CD8-positive, alpha-beta memory T cell (primary cell): ENCODE data around the gene SHISA6. TPM values are rescaled to one million over a fixed set of nuclear protein-coding genes. Genes with fewer than 3 reads are reported as not detected.

Source experiments
- CTCF ChIA-PET: fragments of 350-600 bp; sonication (Branson Sonifier 250); formaldehyde crosslinking; loops from one replicate; lab custom pipeline; 2021; ENCODE audit warnings: antibody characterized with exemption; lab: Charles Lee
- POLR2A ChIA-PET: fragments of 350-600 bp; sonication (Branson Sonifier 250); formaldehyde crosslinking; loops from one replicate; lab custom pipeline; 2021; ENCODE audit warnings: antibody characterized with exemption; lab: Charles Lee
- DNase-seq, 5 donors: peaks; one replicate each; pipeline versions ENCODE4 v3.0.0 to v3.0.0-alpha.2; 2020 to 2022; ENCODE audit warnings: mixed read lengths in 1 of 5
- H3K27ac ChIP-seq: one replicate; pipeline ENCODE4 v1.7.0; 2013; ENCODE audit warnings: low read depth, mild to moderate bottlenecking, low read length, moderate library complexity
- H3K27me3 ChIP-seq: 2 replicates; pipeline ENCODE4 v1.7.0; 2013; ENCODE audit warnings: low read length, mild to moderate bottlenecking; ENCODE audit not compliant: insufficient read depth, poor library complexity, severe bottlenecking
- H3K36me3 ChIP-seq: 2 replicates; pipeline ENCODE4 v1.7.0; 2013; ENCODE audit warnings: mild to moderate bottlenecking, low read length, moderate library complexity; ENCODE audit not compliant: insufficient read depth
- H3K4me1 ChIP-seq: 2 replicates; pipeline ENCODE4 v1.7.0; 2013; ENCODE audit warnings: mild to moderate bottlenecking, low read length, moderate library complexity; ENCODE audit not compliant: insufficient read depth
- H3K4me3 ChIP-seq: 2 replicates; pipeline ENCODE4 v1.7.0; 2013; ENCODE audit warnings: mild to moderate bottlenecking, low read length
- H3K9me3 ChIP-seq: 2 replicates; pipeline ENCODE4 v1.7.0; 2013; ENCODE audit warnings: mild to moderate bottlenecking, low read length
- H3K27ac Mint-ChIP-seq, 8 donors: one replicate each; pipeline ENCODE4 v1.8.0; 2020 to 2021; ENCODE audit warnings: mixed read lengths in 8 of 8, mild to moderate bottlenecking in 6 of 8, inconsistent platforms in 3 of 8, moderate library complexity in 3 of 8
- H3K27me3 Mint-ChIP-seq, 2 donors: one replicate each; pipeline ENCODE4 v1.8.0; 2020 to 2021; ENCODE audit warnings: mixed read lengths in 2 of 2, mild to moderate bottlenecking in 1 of 2, moderate library complexity in 1 of 2
- H3K36me3 Mint-ChIP-seq, 3 donors: one replicate each; pipeline ENCODE4 v1.8.0; 2020 to 2021; ENCODE audit warnings: mixed read lengths in 3 of 3, inconsistent platforms in 1 of 3, mild to moderate bottlenecking in 1 of 3
- H3K4me1 Mint-ChIP-seq, 3 donors: one replicate each; pipeline ENCODE4 v1.8.0; 2020 to 2021; ENCODE audit warnings: mixed read lengths in 3 of 3, inconsistent platforms in 1 of 3, mild to moderate bottlenecking in 1 of 3
- H3K4me3 Mint-ChIP-seq, 7 donors: one replicate each; pipeline ENCODE4 v1.8.0; 2020 to 2021; ENCODE audit warnings: mixed read lengths in 7 of 7, mild to moderate bottlenecking in 6 of 7, moderate library complexity in 4 of 7, inconsistent platforms in 2 of 7
- H3K9me3 Mint-ChIP-seq, 5 donors: one replicate each; pipeline ENCODE4 v1.8.0; 2020 to 2022; ENCODE audit warnings: mixed read lengths in 5 of 5, mild to moderate bottlenecking in 3 of 5, moderate library complexity in 2 of 5, inconsistent platforms in 1 of 5
- polyA plus RNA-seq: library from polyadenylated mRNA; unstranded; fragments of 300-500 nt; fragmentation: Illumina TruSeq; gene quantifications from one replicate; pipeline ENCODE4 v1.2.3, GENCODE V29; 2021
- total RNA-seq, 2 experiments: library from RNA; stranded (reverse); gene quantifications; one replicate each; pipeline ENCODE4 v1.2.3, GENCODE V29; 2021

Gene SHISA6
- total and polyA plus RNA-seq, 3 experiments from 2014 or later, result not detected

GRCh38 chr17:11245791-11246190 is 4.8 kb downstream of the SHISA6 start:
- DNase-seq, result no peak
- no peak overlapping the region for H3K27ac Mint-ChIP-seq
- Histone ChIP-seq H3K36me3 (no peaks in the 10 kb centered on the region), H3K4me3 (no peak overlapping the region), H3K4me1 (no peaks in the 10 kb centered on the region), H3K9me3 (no peaks in the 10 kb centered on the region), H3K27me3 (no peaks in the 10 kb centered on the region), H3K27ac (no peak overlapping the region)
- no peak overlapping the region for H3K4me3 Mint-ChIP-seq
- no peaks in the 10 kb centered on the region for H3K36me3 Mint-ChIP-seq
- no peaks in the 10 kb centered on the region for H3K4me1 Mint-ChIP-seq
- ChIA-PET CTCF (no interaction called here), POLR2A (no interaction called here)
- H3K27me3 Mint-ChIP-seq, result peaks cover 23 to 24% of the 10 kb centered on the region in 2 donors
- peaks cover 0 to 11% (median 0%) of the 10 kb centered on the region in 5 donors for H3K9me3 Mint-ChIP-seq

DNA sequence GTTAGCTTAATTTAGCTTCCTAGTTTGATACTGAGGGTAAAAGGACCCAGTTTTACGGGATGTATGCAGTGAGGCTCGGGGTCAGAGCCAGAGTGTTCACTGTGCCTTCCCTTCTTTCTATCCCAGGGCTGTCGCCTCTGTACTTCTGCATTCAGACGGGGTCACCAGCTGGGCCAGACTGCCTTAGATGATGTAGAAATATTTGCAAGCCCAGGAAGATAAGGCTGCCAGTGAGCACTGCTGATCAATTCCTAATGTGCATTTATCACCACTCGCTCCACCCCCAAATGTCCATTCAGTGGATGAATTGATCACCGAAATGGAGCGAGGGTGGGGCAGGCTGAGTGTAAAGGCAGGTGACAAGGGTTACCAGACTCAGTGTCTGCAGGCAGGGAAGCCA is 9.1 kb downstream of the SHISA6 start:
- no peak overlapping the region for H3K4me3 Mint-ChIP-seq
- H3K4me1 Mint-ChIP-seq, result no peaks in the 10 kb centered on the region
- POLR2A ChIA-PET, result no interaction called here
- no peak for DNase-seq
- H3K27ac ChIP-seq, result no peak overlapping the region
- no peak overlapping the region for H3K27ac Mint-ChIP-seq
- no peaks in the 10 kb centered on the region for H3K4me1 ChIP-seq
- H3K36me3 Mint-ChIP-seq, result no peaks in the 10 kb centered on the region
- CTCF ChIA-PET, result no interaction called here
- H3K9me3 Mint-ChIP-seq, result peaks cover 0 to 7% (median 0%) of the 10 kb centered on the region in 5 donors
- no peaks in the 10 kb centered on the region for H3K36me3 ChIP-seq
- H3K27me3 Mint-ChIP-seq, result peaks cover 0 to 2% of the 10 kb centered on the region in 2 donors
- no peaks in the 10 kb centered on the region for H3K27me3 ChIP-seq
- no peak overlapping the region for H3K4me3 ChIP-seq
- H3K9me3 ChIP-seq, result no peaks in the 10 kb centered on the region

- Histone ChIP-seq H3K4me1 (no peaks in the 10 kb centered on the region), H3K36me3 (no peaks in the 10 kb centered on the region), H3K27ac (no peak overlapping the region), H3K9me3 (no peaks in the 10 kb centered on the region), H3K4me3 (no peak overlapping the region), H3K27me3 (no peaks in the 10 kb centered on the region)
- H3K4me1 Mint-ChIP-seq, result no peaks in the 10 kb centered on the region
- CTCF ChIA-PET, result no interaction called here
- POLR2A ChIA-PET, result no interaction called here
- H3K27ac Mint-ChIP-seq, result no peak overlapping the region
- peaks cover 0 to 2% of the 10 kb centered on the region in 2 donors for H3K27me3 Mint-ChIP-seq
- H3K36me3 Mint-ChIP-seq, result no peaks in the 10 kb centered on the region
- H3K9me3 Mint-ChIP-seq, result peaks cover 0 to 6% (median 0%) of the 10 kb centered on the region in 5 donors
- DNase-seq, result no peak
- H3K4me3 Mint-ChIP-seq, result no peak overlapping the region
These were observed 10.6 kb downstream of the SHISA6 start for GRCh38 chr17:11251561-11252107.

GRCh38 chr17:11252146-11252545 is 11.1 kb downstream of the SHISA6 start:
- no peaks in the 10 kb centered on the region for H3K4me1 ChIP-seq
- Mint-ChIP-seq H3K27ac (no peak overlapping the region), H3K9me3 (peaks cover 0 to 6% (median 0%) of the 10 kb centered on the region in 5 donors), H3K36me3 (no peaks in the 10 kb centered on the region), H3K27me3 (peaks cover 0 to 2% of the 10 kb centered on the region in 2 donors), H3K4me3 (no peak overlapping the region), H3K4me1 (no peaks in the 10 kb centered on the region)
- H3K27me3 ChIP-seq, result no peaks in the 10 kb centered on the region
- H3K27ac ChIP-seq, result no peak overlapping the region
- no peaks in the 10 kb centered on the region for H3K36me3 ChIP-seq
- H3K9me3 ChIP-seq, result no peaks in the 10 kb centered on the region
- POLR2A ChIA-PET, result no interaction called here
- H3K4me3 ChIP-seq, result no peak overlapping the region
- CTCF ChIA-PET, result no interaction called here
- no peak for DNase-seq

DNA sequence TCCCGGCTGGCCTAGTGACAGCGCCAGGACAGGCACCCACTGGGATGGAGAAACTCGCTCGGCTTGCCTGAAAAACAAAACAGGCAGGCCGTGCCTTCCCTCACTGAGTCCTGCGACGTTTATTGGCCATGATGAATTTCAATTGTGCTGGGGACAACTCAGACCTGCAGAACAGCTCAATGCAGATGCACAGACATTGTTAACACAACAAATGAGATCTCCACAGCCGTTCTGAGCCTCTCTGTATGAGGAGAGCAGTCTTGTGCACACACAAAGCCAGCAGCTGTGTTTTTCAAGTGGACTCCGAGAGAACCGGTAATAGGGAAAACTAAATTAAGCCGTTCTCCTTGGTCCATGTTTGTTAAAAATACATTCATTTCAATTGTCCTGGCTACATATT is 15.9 kb downstream of the SHISA6 start:
- ChIA-PET CTCF (no interaction called here), POLR2A (no interaction called here)
- Histone ChIP-seq H3K9me3 (no peaks in the 10 kb centered on the region), H3K27ac (no peak overlapping the region), H3K4me3 (no peak overlapping the region), H3K27me3 (no peaks in the 10 kb centered on the region), H3K4me1 (no peaks in the 10 kb centered on the region), H3K36me3 (no peaks in the 10 kb centered on the region)
- Mint-ChIP-seq H3K27me3 (no peaks in the 10 kb centered on the region), H3K9me3 (peaks cover 0 to 5% (median 3%) of the 10 kb centered on the region in 5 donors), H3K27ac (no peak overlapping the region), H3K36me3 (no peaks in the 10 kb centered on the region), H3K4me1 (no peaks in the 10 kb centered on the region), H3K4me3 (no peak overlapping the region)
- DNase-seq, result no peak

DNA sequence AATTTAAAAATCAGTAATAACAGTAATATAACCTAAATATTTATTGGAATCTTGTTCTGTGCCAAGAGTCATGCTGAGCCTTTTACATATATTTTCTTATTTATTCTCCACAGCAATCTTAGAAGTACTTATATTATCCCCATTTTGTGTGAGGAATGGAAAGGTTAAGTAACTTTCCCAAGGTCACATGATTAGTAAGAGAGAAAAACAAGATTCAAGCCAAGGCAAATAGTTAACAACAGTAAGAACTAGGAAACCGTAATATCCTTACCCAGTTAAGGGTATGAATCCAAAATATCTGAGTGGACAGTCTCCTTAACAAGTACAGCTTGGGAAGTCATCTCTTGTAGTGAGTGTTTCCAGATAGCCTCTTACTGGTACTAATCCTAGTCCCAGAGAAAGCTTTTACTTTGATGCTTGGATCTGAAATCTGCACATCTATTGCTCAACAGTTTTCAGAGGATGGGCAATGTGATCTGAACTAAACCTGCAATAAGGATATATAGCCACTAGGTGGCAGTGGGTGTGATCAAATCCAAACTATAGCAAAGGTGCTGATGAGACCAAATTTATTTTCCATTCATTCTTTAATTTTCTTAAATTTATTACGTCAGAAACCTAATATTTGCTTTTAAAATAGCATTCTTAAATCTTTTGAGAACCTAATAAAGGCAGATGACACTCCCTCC is 23.3 kb downstream of the SHISA6 start:
- Histone ChIP-seq H3K27me3 (no peaks in the 10 kb centered on the region), H3K4me1 (no peaks in the 10 kb centered on the region), H3K27ac (no peak overlapping the region), H3K36me3 (no peaks in the 10 kb centered on the region), H3K4me3 (no peak overlapping the region), H3K9me3 (no peaks in the 10 kb centered on the region)
- peaks cover 0 to 2% (median 0%) of the 10 kb centered on the region in 3 donors for H3K36me3 Mint-ChIP-seq
- DNase-seq, result no peak
- peaks cover 2 to 21% (median 7%) of the 10 kb centered on the region in 5 donors for H3K9me3 Mint-ChIP-seq
- no peaks in the 10 kb centered on the region for H3K4me1 Mint-ChIP-seq
- no peaks in the 10 kb centered on the region for H3K27me3 Mint-ChIP-seq
- H3K27ac Mint-ChIP-seq, result no peak overlapping the region
- no peak overlapping the region for H3K4me3 Mint-ChIP-seq
- ChIA-PET CTCF (no interaction called here), POLR2A (no interaction called here)

DNA sequence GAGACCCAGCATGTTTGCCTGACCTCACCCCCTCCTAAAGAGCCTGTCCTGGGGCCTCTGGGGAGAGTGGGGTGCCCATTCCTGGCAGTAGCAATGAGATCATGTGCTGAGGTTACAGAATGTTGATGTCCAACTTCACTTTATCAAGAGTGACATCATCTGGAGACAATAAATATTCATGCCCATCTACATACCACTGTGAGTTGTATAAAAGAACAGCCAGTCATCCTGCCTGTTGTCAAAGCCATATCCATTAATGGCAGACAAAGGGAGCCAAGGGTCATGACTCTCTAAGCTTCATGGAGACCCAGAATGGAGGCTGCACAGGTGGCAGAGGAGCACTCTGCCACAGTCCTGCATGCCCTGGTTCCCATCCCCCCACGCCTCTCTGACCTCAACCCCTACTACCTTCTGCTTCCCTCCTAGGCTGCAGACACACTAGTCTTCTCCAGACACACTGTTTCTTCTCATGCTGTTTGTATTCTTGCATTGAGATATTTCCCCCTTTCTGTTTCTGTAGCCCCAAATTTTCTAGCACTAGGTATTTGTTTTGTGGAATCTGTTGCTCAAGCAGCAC is 27.1 kb downstream of the SHISA6 start:
- Mint-ChIP-seq H3K4me3 (no peak overlapping the region), H3K36me3 (no peaks in the 10 kb centered on the region), H3K9me3 (peaks cover 4 to 19% (median 14%) of the 10 kb centered on the region in 5 donors), H3K27me3 (peaks cover 0 to 6% of the 10 kb centered on the region in 2 donors), H3K27ac (no peak overlapping the region), H3K4me1 (no peaks in the 10 kb centered on the region)
- ChIA-PET POLR2A (no interaction called here), CTCF (no interaction called here)
- Histone ChIP-seq H3K36me3 (no peaks in the 10 kb centered on the region), H3K27me3 (no peaks in the 10 kb centered on the region), H3K27ac (no peak overlapping the region), H3K9me3 (no peaks in the 10 kb centered on the region), H3K4me3 (no peak overlapping the region), H3K4me1 (no peaks in the 10 kb centered on the region)
- no peak for DNase-seq

GRCh38 chr17:11269210-11269609 is 28.2 kb downstream of the SHISA6 start:
- no peaks in the 10 kb centered on the region for H3K4me1 ChIP-seq

More at GRCh38 chr17:11269210-11269609, 28.2 kb downstream of the SHISA6 start:
- Mint-ChIP-seq H3K9me3 (peaks cover 4 to 15% (median 10%) of the 10 kb centered on the region in 5 donors), H3K27me3 (peaks cover 0 to 6% of the 10 kb centered on the region in 2 donors), H3K4me1 (no peaks in the 10 kb centered on the region), H3K27ac (no peak overlapping the region), H3K36me3 (no peaks in the 10 kb centered on the region), H3K4me3 (no peak overlapping the region)
- DNase-seq, result no peak
- Histone ChIP-seq H3K4me3 (no peak overlapping the region), H3K27me3 (no peaks in the 10 kb centered on the region), H3K9me3 (no peaks in the 10 kb centered on the region), H3K27ac (no peak overlapping the region), H3K36me3 (no peaks in the 10 kb centered on the region)
- ChIA-PET POLR2A (no interaction called here), CTCF (no interaction called here)
